ENCODE measurements around the gene SPANXN5. TPM values are rescaled to one million over a fixed set of nuclear protein-coding genes. Genes with fewer than 3 reads are reported as not detected.
"Not testable (repeated sequence)": the region's sequence is repeated elsewhere in the genome, so short reads cannot be mapped to it uniquely, and the experiment has no call there.

The SPANXN5 gene, protein sequence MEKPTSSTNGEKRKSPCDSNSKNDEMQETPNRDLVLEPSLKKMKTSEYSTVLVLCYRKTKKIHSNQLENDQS
- not detected for polyA plus RNA-seq (ENCODE audit: insufficient read depth in 1 of 5, insufficient read length in 5 of 5, low replicate concordance in 1 of 5)
- long read RNA-seq, donor 1, result 0 reads
- long read RNA-seq, donor 2, result 0 reads
- long read RNA-seq, donor 3, result 0 reads
- long read RNA-seq, donor 4, result 0 reads
- long read RNA-seq, donor 5, result 0 reads
- long read RNA-seq, donor 6, result 0 reads
- long read RNA-seq, donor 7, result 0 reads
- long read RNA-seq, donor 8, result 0 reads

DNA sequence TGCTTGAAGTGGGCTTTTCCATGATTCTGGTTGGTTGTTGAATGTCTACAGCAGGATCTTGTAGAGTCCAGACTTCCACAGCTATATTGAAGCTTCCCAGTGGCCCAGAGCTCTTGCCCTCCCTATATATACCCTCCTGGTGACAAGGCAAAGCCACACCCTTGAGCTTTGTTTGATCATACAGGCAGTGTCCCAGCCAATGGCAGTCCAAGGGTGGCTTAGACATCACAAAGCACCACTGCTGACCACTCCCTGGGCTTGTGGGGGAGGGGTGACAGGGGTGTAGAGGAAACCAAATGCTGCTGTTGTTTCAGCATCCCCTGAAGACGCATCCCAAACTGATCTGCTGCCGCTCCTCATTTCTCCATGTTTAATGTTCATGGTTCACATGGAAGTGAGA is at the start of gene SPANXN5:
TSS of gene SPANXN5 (minus strand) at position 101 of the 400 bp plus-strand sequence. CDS start at position 22, 79 bp downstream.
- not testable (repeated sequence) for DNase-seq

DNA sequence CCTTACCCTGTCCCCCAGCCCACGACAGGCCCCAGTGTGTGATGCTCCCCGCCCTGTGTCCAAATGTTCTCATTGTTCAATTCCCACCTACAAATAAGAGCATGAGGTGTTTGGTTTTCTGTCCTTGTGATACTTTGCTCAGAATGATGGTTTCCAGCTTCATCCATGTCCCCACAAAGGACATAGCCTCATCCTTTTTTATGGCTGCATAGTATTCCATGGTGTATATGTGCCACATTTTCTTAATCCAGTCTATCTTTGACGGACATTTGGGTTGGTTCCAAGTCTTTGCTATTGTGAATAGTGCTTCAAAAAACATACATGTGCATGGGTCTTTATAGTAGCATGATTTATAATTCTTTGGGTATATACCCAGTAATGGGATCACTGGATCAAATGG is 46.4 kb upstream of the SPANXN5 start:
- not testable (repeated sequence) for DNase-seq

DNA sequence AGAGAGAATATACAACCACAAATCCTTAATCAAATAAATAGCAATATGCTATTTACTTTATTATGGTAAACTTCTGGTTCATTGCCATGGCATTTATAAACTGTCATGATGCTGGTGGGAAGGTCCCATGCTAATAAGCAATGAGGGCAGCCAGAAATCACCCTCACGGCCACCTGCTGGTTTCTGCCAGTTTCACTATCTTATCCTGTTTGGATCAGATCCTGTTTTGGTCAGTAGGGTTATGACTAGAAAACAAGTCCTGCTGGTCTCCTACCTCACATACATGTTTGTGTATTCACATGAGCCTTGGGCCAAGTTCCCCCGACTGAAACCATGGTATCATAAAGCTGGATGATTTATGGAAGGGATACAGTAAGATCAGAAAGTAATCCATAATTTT is 41.9 kb upstream of the SPANXN5 start:
- no peak for DNase-seq

DNA sequence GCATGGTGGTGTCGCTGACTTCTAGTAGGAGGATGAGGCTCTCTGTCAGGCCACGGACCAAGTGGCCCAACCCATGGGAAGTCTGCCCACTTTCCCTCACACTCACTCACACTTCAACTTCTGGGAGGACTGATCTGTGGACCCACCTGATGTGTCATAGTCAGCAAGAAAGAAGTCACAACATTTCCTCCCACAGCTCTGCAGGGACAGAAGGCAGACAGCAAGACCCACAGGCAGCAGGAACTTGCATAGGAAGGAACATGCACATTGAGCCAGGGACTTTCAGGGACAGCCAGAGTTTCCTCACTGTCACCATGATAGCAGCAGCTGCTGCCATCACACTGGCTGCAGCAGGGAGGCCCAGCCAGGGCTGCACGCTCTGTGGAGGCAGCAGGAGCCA is 33.3 kb upstream of the SPANXN5 start:
- DNase-seq, result no peak

DNA sequence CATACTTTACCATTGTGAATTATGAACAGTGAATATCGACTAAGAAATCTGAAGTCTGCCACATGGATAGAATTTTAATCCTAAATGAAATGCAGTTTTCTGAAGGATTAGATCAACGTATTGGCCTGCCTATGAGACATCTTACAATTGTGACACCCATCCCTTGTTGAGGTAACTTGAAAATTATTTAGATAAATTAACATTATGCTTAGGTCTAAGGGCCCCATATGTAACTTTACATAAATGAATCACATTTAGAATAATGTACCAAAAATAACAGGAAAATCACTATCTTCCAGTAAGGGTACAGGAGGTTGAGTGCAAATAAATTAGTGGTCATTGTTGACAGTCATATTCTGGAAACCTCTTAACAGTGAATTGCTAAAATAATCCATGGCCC is 27.4 kb upstream of the SPANXN5 start:
- no peak for DNase-seq

DNA sequence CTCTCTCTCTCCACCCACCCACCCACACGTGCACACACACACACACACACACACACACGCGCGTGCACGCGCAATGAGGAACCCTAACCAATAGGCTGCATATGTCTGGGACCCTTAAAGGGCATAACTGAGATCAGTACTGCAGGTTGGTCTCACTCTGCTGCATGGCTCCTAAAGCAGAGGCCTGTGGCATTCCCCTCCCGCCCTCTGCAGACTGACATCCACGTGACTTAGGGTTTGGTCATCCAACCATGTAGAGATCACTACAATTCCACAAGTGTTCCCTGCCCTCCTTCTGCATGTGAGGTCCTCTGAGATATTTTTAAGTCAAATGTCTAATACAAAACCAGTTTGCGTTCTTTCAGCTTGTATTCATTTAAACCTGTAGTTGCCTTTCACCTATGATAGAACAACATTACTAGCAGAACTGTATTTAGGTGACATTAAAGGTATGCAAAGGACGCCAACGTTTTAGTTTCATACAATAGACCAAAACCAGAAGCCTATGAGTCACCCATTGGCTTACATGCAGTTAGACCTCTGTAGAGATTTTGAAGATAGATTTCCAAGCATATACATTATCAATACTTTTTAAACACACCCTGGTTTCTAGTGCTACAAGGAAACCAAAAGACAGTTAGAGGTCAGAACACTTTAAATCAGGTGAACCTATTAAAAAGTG is 24.0 kb upstream of the SPANXN5 start:
- DNase-seq, result no peak

DNA sequence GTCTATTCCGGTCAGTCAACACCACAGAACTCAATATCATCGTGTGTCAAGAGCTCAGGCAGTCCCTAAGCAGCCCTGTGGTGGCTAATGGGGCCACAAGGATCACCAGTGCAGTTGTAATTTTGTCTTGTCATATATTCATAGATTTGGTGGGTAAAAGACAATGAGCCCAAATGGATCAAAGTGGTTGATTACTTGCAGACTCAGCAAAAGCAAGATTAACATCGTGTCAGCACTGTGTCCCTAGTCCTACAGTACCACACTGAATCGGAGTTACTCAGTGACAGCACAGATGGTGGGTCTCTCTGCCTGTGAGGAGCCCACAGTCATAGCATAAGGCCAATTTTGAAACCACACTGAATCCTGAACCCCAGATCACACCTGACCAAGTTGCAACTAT is 22.6 kb upstream of the SPANXN5 start:
- DNase-seq, result no peak

DNA sequence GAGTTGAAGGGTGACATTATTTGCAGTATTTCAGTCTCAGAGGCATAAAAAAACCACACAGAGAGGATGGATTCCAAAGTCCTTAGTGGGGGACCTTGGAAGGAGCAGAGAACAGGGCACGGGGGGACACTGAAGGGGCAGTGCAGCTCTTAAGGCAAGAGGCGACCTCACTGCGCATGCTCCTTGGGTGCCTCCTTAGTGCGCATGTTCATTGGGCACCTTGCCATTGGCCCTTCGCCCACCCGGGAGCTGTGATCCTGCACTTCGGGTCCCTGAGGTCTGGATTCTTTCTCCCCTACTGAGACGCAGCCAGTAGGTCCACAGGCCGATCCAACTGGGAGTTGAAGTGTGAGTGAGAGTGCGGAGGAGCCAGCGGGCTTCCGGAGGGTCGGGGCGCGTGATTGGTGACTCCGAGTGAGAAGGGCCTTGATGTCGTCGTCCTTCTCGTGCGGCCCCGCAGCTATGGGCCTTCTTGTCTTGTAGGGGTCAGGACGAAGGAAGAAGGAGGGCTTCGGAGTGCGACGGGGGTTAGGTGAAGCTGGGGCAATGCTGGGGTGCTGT is 13.9 kb upstream of the SPANXN5 start, which contains the start of gene XAGE5:
TSS of gene XAGE5 (plus strand) at position 223 of the 561 bp plus-strand sequence. CDS start 1,280 bp downstream, outside the sequence.
- no peak for DNase-seq

DNA sequence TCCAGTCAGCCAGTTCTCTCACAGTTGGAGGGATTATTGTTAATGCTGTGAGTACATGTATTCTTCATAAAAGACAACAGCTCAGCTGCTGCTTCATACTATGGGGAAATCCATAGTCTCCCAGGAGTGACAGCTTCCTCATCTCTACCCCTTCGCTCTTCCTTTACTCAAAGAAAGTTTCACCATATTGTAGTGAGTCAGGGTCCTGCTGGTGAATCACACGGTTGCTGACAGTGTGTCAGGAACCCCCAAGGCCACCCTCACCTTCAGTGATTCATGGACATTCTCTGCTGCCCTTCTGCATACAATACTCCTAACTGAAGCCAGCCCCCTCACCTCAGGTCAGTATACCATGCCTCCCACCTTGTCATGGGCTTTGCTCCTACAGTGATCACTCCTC is 7.6 kb upstream of the SPANXN5 start:
- DNase-seq, result not testable (repeated sequence)

DNA sequence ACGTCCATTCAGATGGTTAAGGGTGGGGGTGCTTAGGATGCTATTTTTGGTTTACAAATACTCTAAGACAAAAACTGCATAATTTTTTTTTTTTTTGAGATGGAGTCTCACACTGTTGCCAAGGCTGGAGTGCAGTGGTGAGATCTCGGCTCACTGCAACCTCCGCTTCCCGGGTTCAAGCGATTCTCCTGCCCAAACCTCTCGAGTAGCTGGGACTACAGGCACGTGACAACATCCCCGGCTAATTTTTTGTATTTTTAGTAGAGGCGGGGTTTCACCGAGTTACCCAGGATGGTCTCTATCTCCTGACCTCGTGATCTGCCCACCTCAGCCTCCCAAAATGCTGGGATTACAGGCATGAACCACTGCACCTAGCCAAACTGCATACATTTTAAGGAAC is 23.7 kb downstream of the SPANXN5 start:
- DNase-seq, result not testable (repeated sequence)

DNA sequence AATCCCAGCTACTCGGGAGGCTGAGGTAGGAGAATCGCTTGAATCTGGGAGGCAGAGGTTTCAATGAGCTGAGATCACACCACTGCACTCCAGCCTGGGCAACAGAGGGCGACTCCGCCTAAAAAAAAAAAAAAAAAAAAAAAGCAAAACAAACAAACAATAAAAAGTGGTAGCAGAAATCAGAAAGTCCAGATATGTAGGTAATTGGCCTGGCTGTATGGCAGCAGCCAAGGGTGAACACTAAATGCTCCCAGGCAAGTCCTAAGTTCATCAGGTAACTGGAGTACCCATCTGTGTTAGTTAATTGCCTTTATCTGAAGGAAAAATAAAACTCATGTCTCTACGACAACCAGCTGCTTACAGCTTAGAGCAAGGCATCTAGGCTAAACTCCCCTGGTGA is 31.2 kb downstream of the SPANXN5 start:
- not testable (repeated sequence) for DNase-seq

DNA sequence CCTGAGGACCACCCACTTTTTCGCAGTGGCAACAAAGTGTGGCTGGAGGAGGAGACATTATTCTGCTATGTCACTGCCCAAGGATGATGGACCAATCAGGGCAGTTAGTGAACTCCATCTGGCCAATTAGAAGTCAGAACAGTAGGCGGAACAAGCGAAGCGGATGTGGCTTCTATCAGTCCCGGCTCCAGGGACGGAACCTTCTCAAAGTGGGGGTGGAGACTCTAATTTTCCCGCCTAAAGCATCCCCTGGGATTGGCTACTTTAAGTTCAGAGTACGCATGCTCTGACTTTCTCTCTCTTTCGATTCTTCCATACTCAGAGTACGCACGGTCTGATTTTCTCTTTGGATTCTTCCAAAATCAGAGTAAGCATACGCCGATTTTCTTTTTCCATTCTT is 46.3 kb downstream of the SPANXN5 start, which contains the start of gene SSX2B:
TSS of gene SSX2B (plus strand) at position 301 of the 400 bp plus-strand sequence. CDS start 1,429 bp downstream, outside the sequence.
- not testable (repeated sequence) for DNase-seq

Other genes with a start within 250 kb of the SPANXN5 start
- gene SSX7, start 142.5 kb downstream of the SPANXN5 start, polyA plus RNA-seq (ENCODE audit: insufficient read depth in 1 of 5, insufficient read length in 5 of 5, low replicate concordance in 1 of 5), result not detected
- not detected for gene SSX2, start 90.2 kb downstream of the SPANXN5 start, polyA plus RNA-seq (ENCODE audit: insufficient read depth in 1 of 5, insufficient read length in 5 of 5, low replicate concordance in 1 of 5)
- not detected for gene SSX2B, start 46.2 kb downstream of the SPANXN5 start, polyA plus RNA-seq (ENCODE audit: insufficient read depth in 1 of 5, insufficient read length in 5 of 5, low replicate concordance in 1 of 5)
- under 1 TPM in 1 of 5 donors, not detected in 4; 0.18 TPM for gene XAGE5, start 13.9 kb upstream of the SPANXN5 start, polyA plus RNA-seq (ENCODE audit: insufficient read depth in 1 of 5, insufficient read length in 5 of 5, low replicate concordance in 1 of 5)
- gene XAGE3, start 70.7 kb upstream of the SPANXN5 start, polyA plus RNA-seq (ENCODE audit: insufficient read depth in 1 of 5, insufficient read length in 5 of 5, low replicate concordance in 1 of 5), result not detected
- gene FAM156B, start 99.9 kb upstream of the SPANXN5 start, polyA plus RNA-seq (ENCODE audit: insufficient read depth in 1 of 5, insufficient read length in 5 of 5, low replicate concordance in 1 of 5), result 10 to 100 TPM; 16.5 to 26.5 (median 23.7) TPM
- gene FAM156A, start 161.1 kb upstream of the SPANXN5 start, polyA plus RNA-seq (ENCODE audit: insufficient read depth in 1 of 5, insufficient read length in 5 of 5, low replicate concordance in 1 of 5), result 10 to 100 TPM; 34.2 to 48.9 (median 42.3) TPM